ENCODE measurements around the gene IP6K3.

- TF ChIP-seq POLR2A (IDR thresholded peaks at IDR 0.05): no peak
- TF ChIP-seq, protein P1, sequence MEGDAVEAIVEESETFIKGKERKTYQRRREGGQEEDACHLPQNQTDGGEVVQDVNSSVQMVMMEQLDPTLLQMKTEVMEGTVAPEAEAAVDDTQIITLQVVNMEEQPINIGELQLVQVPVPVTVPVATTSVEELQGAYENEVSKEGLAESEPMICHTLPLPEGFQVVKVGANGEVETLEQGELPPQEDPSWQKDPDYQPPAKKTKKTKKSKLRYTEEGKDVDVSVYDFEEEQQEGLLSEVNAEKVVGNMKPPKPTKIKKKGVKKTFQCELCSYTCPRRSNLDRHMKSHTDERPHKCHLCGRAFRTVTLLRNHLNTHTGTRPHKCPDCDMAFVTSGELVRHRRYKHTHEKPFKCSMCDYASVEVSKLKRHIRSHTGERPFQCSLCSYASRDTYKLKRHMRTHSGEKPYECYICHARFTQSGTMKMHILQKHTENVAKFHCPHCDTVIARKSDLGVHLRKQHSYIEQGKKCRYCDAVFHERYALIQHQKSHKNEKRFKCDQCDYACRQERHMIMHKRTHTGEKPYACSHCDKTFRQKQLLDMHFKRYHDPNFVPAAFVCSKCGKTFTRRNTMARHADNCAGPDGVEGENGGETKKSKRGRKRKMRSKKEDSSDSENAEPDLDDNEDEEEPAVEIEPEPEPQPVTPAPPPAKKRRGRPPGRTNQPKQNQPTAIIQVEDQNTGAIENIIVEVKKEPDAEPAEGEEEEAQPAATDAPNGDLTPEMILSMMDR (IDR thresholded peaks at IDR 0.05): no peak
Measured at GRCh38 chr6:33673851-33674250, 72.9 kb downstream of the IP6K3 start.

Data from adrenal gland (tissue), 5 donors.